Esophagus squamous epithelium (tissue), 5 donors: ENCODE measurements around the gene RPS6KB2. TPM values are rescaled to one million over a fixed set of nuclear protein-coding genes. Genes with fewer than 3 reads are reported as not detected.
"Not testable (repeated sequence)": the region's sequence is repeated elsewhere in the genome, so short reads cannot be mapped to it uniquely, and the experiment has no call there.

Experiments
- DNase-seq: peaks from one replicate; lab custom pipeline; 2025; lab: John Stamatoyannopoulos, UW
- H3K27ac ChIP-seq, 4 donors: fragments of 200-600 bp; sonication (generic); one replicate each; pipeline ENCODE4 v1.5.1; 2016 to 2019; ENCODE audit warnings: mild to moderate bottlenecking in 1 of 4
- H3K27me3 ChIP-seq, 4 donors: fragments of 200-600 bp; sonication (generic); 1 replicate in 3 of 4; 2 replicates in 1 of 4; pipeline versions ENCODE4 v1.5.1 to v1.6.0; 2017 to 2021; ENCODE audit warnings: antibody characterized with exemption in 1 of 4
- H3K36me3 ChIP-seq, 3 donors: fragments of 200-600 bp; sonication (generic); one replicate each; pipeline ENCODE4 v1.5.1; 2016 to 2019
- H3K4me1 ChIP-seq, 3 donors: fragments of 200-600 bp; sonication (generic); one replicate each; pipeline ENCODE4 v1.5.1; 2017 to 2019
- H3K4me3 ChIP-seq, 4 donors: fragments of 200-600 bp; sonication (generic); 1 replicate in 3 of 4; 2 replicates in 1 of 4; pipeline ENCODE4 v1.5.1; 2016 to 2019; ENCODE audit warnings: mild to moderate bottlenecking in 2 of 4, moderate library complexity in 1 of 4
- H3K9me3 ChIP-seq, 3 donors: fragments of 200-600 bp; sonication (generic); one replicate each; pipeline ENCODE4 v1.5.1; 2016 to 2019
- POLR2A ChIP-seq, 4 donors: fragments of 450-650 bp; IDR thresholded peaks; one replicate each; pipeline ENCODE4 v1.6.1; 2017; ENCODE audit warnings: antibody characterized with exemption in 4 of 4, mild to moderate bottlenecking in 4 of 4, moderate library complexity in 3 of 4
- WGBS, 2 donors: methylation state at CpG; one replicate each; pipeline ENCODE4 v1.1.5; 2018; 5-methylcytosine and 5-hydroxymethylcytosine counted together
- intact Hi-C: fragments of 100-400 bp; cut with DNase I; formaldehyde crosslinking; loops from one replicate; pipeline ENCODE4 v1.15.0; 2022
- total RNA-seq, 4 donors: library from RNA; depleted of rRNA; stranded (reverse); fragments of >200 nt; gene quantifications; one replicate each; pipeline ENCODE4 v1.1.0, GENCODE V29; 2016
- TF ChIP-seq, protein P1 (sequence below), 6 experiments: fragments of 450-650 bp in 4 of 6; fragments of 200-600 bp in 2 of 6; sonication (generic) in 2 of 6; IDR thresholded peaks; one replicate each; pipeline ENCODE4 v1.5.1; 2016 to 2019; ENCODE audit warnings: antibody characterized with exemption in 6 of 6, mild to moderate bottlenecking in 4 of 6, moderate library complexity in 4 of 6
- donor health status: DM: yes; HTN: yes; CAD: no.

Gene RPS6KB2
- total RNA-seq, 4 donors from 2014 or later, result 67.5 to 121 (median 113) TPM

DNA sequence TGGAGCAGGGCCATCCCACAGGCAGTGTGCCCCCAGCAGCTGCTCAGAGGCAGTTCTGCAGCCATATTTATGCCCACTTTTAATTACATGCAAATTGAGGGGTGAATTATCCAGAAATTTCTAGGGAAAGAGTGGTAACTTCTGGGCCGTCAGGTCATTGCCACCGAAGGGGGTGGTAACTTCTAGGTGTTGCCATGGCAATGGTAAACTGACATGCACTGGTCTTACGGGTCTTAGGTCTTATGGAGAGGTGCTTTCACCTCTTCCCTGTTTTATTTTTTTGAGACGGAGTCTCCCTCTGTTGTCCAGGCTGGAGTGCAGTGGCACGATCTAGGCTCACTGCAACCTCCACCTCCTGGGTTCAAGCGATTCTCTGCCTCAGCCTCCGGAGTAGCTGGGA lies 44.6 kb downstream of the RPS6KB2 start:
- no peak overlapping the region for H3K27ac ChIP-seq
- 82 to 86% methylated on average over 7 of the region's 7 CpGs for WGBS, 2 donors
- H3K4me1 ChIP-seq, result peaks cover 4 to 33% (median 13%) of the 10 kb centered on the region in 3 donors
- H3K27me3 ChIP-seq, result no peaks in the 10 kb centered on the region
- no peak overlapping the region for H3K4me3 ChIP-seq
- TF ChIP-seq, protein P1, sequence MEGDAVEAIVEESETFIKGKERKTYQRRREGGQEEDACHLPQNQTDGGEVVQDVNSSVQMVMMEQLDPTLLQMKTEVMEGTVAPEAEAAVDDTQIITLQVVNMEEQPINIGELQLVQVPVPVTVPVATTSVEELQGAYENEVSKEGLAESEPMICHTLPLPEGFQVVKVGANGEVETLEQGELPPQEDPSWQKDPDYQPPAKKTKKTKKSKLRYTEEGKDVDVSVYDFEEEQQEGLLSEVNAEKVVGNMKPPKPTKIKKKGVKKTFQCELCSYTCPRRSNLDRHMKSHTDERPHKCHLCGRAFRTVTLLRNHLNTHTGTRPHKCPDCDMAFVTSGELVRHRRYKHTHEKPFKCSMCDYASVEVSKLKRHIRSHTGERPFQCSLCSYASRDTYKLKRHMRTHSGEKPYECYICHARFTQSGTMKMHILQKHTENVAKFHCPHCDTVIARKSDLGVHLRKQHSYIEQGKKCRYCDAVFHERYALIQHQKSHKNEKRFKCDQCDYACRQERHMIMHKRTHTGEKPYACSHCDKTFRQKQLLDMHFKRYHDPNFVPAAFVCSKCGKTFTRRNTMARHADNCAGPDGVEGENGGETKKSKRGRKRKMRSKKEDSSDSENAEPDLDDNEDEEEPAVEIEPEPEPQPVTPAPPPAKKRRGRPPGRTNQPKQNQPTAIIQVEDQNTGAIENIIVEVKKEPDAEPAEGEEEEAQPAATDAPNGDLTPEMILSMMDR (IDR thresholded peaks at IDR 0.05), result no peak
- TF ChIP-seq POLR2A (IDR thresholded peaks at IDR 0.05), result no peak
- H3K36me3 ChIP-seq, result no peaks in the 10 kb centered on the region
- intact Hi-C loops, result no loop called here
- no peak for DNase-seq
- H3K9me3 ChIP-seq, result no peaks in the 10 kb centered on the region

DNA sequence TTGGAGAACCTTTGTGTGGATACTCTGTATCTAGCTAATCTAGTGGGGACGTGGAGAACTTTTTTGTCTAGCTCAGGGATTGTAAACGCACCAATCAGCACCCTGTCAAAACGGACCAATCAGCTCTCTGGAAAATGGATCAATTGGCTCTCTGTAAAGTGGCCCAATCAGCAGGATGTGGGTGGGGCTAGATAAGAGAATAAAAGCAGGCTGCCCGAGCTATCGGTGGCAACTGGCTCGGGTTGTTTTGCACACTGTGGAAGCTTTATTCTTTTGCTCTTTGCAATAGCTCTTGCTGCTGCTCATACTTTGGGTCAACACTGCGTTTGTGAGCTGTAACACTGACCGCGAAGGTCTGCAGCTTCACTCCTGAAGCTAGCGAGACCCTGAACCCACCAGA lies 48.4 kb downstream of the RPS6KB2 start:
- H3K36me3 ChIP-seq, DNase-seq, H3K27me3 ChIP-seq, intact Hi-C loops, H3K9me3 ChIP-seq, H3K4me3 ChIP-seq, H3K27ac ChIP-seq: not testable (repeated sequence)
- H3K4me1 ChIP-seq, result peaks cover 0 to 22% (median 0%) of the 10 kb centered on the region in 3 donors
- 73 to 78% methylated on average over 7 of the region's 10 CpGs for whole genome bisulfite sequencing, 2 donors

DNA sequence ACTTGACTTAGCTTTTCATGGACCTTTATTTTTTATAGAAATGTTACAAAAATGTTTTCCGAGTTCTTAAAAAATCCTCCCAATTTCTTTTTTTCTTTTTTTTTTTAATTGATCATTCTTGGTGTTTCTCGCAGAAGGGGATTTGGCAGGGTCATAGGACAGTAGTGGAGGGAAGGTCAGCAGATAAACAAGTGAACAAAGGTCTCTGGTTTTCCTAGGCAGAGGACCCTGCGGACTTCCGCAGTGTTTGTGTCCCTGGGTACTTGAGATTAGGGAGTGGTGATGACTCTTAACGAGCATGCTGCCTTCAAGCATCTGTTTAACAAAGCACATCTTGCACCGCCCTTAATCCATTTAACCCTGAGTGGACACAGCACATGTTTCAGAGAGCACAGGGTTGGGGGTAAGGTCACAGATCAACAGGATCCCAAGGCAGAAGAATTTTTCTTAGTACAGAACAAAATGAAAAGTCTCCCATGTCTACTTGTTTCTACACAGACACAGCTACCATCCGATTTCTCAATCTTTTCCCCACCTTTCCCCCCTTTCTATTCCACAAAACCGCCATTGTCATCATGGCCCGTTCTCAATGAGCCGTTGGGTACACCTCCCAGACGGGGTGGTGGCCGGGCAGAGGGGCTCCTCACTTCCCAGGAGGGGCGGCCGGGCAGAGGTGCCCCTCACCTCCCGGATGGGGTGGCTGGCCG lies 49.2 kb downstream of the RPS6KB2 start:
- H3K27ac ChIP-seq, H3K4me3 ChIP-seq, H3K36me3 ChIP-seq, intact Hi-C loops, H3K9me3 ChIP-seq, DNase-seq, H3K27me3 ChIP-seq: not testable (repeated sequence)
- H3K4me1 ChIP-seq, result peaks cover 0 to 28% (median 0%) of the 10 kb centered on the region in 3 donors
- WGBS, 2 donors, result 82 to 84% methylated on average over 9 to 11 of the region's 16 CpGs

DNA sequence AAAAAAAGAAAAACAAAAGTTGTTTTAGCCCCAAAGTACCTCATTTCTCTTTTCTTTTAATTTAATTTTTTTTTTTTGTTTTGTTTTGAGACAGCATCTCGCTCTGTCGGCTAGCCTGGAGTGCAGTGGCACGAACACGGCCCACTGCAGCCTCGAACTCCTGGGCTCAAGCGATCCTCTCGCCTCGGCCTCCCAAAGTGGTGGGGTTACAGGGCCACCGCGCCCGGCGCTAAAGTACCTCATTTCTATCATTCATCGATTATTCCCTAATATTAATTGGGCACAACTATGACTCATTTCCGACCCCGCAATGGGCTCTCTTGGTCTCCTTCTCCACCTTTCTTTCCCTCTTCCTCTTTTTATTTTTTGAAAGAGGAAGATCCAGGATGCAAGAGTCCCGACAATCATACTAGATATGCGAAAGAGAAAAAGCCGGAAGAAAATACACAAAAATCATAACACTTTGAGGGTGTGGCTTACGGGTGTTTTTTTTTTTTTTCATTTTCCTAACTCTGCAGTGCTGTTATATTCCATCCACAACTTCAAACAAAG lies 54.1 kb downstream of the RPS6KB2 start:
- peaks cover 19 to 55% (median 23%) of the 10 kb centered on the region in 3 donors for H3K4me1 ChIP-seq
- no peaks in the 10 kb centered on the region for H3K9me3 ChIP-seq
- H3K27ac ChIP-seq, result peak overlapping the region; percentile 80 to 92 (median 89)
- intact Hi-C loops, result no loop called here
- H3K36me3 ChIP-seq, result peaks cover 0 to 8% (median 6%) of the 10 kb centered on the region in 3 donors
- TF ChIP-seq, protein P1 (IDR thresholded peaks at IDR 0.05), result no peak
- no peak for TF ChIP-seq POLR2A (IDR thresholded peaks at IDR 0.05)
- no peak for DNase-seq
- WGBS, 2 donors, result 25 to 34% methylated on average over 19 of the region's 19 CpGs
- no peaks in the 10 kb centered on the region for H3K27me3 ChIP-seq
- H3K4me3 ChIP-seq, result peak overlapping the region; percentile 35 to 73 (median 56)

DNA sequence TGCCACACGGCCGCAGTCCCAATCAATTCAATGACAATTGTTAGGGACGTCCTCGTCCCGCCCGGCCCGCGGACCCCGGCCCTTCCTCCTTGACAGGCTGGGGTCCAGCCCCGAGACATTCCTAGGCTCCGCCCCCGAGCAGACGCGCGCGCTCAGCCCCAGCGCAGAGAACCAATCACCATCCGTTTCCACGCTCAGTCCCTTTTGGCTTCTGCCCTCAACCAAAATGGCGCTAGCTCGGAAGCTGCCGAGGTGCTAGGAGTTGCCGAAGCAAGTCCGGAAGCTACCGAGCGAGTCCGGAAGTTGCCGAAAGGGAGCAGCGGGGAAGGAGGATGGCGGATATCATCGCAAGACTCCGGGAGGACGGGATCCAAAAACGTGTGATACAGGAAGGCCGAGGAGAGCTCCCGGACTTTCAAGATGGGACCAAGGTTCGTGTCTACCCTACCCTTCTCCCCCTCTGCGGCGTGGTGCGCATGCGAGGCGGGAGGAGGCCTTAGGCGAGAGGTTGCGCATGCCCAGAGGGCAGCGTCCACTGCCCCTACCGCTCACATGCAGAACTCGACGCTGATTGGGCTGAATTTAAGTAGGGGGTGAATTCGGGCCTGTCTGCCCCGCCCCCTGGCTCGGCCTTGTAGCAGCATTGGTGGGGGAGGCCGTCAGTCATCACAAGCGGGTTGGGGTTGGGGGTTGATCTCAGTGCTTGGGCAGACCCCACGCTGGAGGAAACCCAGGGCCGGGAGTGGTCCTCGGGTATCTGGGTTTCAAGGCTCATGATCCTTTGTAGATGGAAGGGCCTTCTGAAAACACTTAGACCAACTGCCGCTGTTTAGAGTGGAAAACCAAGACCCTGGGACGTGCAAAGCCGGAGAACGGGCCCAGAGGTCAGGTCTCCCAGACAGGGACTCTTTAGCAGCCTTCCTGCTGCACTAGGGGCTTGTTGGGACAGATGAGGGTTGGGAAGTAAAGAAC lies 54.8 kb downstream of the RPS6KB2 start, which contains the start of gene AIP:
AIP (plus strand) TSS at position 200 of the 972 bp plus-strand sequence; CDS start at position 333, 133 bp downstream.
- peak in 2 of 4 donors; percentile 47 to 63 for TF ChIP-seq POLR2A (IDR thresholded peaks at IDR 0.05)
- TF ChIP-seq, protein P1 (IDR thresholded peaks at IDR 0.05), result peak in 3 of 6 experiments; percentile 28 to 47 (median 43)

More for the DNA sequence above, 54.8 kb downstream of the RPS6KB2 start, which contains the start of gene AIP:
- peak within 1 kb of the TSS; percentile 80 to 92 (median 89) for H3K27ac ChIP-seq
- no peaks in the 10 kb centered on the region for H3K9me3 ChIP-seq
- 1 to 12% methylated on average over 23 to 35 of the region's 60 CpGs for WGBS, 2 donors
- peak; percentile 86 for DNase-seq
- H3K27me3 ChIP-seq, result no peaks in the 10 kb centered on the region
- H3K4me3 ChIP-seq, result peak within 1 kb of the TSS; percentile 35 to 73 (median 56)
- H3K36me3 ChIP-seq, result peaks cover 0 to 16% (median 14%) of the 10 kb centered on the region in 3 donors
- H3K4me1 ChIP-seq, result peaks cover 19 to 50% (median 23%) of the 10 kb centered on the region in 3 donors
- intact Hi-C loops, result no loop called here
